Activated CD4-positive, alpha-beta T cell treated with anti-CD3 and anti-CD28 coated beads for 48 hours (primary cell): ENCODE results near the gene FZD1.

Experiments used
- DNase-seq: peaks from one replicate; pipeline ENCODE4 v3.0.0-alpha.2; 2020

The FZD1 gene

GRCh38 chr7:91264046-91264923 is at the start of gene FZD1:
FZD1 (plus strand) TSS chr7:91264433; CDS start chr7:91264881, 448 bp downstream.
- peak; percentile 87 for DNase-seq

GRCh38 chr7:91226411-91226810 is 37.8 kb upstream of the FZD1 start:
- DNase-seq: no peak

- no peak for DNase-seq
Measured at GRCh38 chr7:91228327-91228726, 35.9 kb upstream of the FZD1 start.

- DNase-seq: no peak
Measured at GRCh38 chr7:91228927-91229558, 35.2 kb upstream of the FZD1 start.

GRCh38 chr7:91230100-91230499 is 34.1 kb upstream of the FZD1 start:
- DNase-seq: no peak

GRCh38 chr7:91230503-91230902 is 33.7 kb upstream of the FZD1 start:
- DNase-seq: no peak

- DNase-seq: no peak
Measured at GRCh38 chr7:91233212-91233611, 31.0 kb upstream of the FZD1 start.

GRCh38 chr7:91235211-91235832 is 28.9 kb upstream of the FZD1 start:
- no peak for DNase-seq

GRCh38 chr7:91239171-91239604 is 25.0 kb upstream of the FZD1 start:
- DNase-seq: no peak

GRCh38 chr7:91239772-91240171 is 24.5 kb upstream of the FZD1 start:
- DNase-seq: no peak

GRCh38 chr7:91240376-91240941 is 23.8 kb upstream of the FZD1 start:
- no peak for DNase-seq

- no peak for DNase-seq
Measured at GRCh38 chr7:91242097-91242844, 22.0 kb upstream of the FZD1 start.

GRCh38 chr7:91243591-91244301 is 20.5 kb upstream of the FZD1 start:
- no peak for DNase-seq

GRCh38 chr7:91247500-91247899 is 16.7 kb upstream of the FZD1 start:
- no peak for DNase-seq

GRCh38 chr7:91248996-91249395 is 15.2 kb upstream of the FZD1 start:
- no peak for DNase-seq

- no peak for DNase-seq
Measured at GRCh38 chr7:91249506-91250233, 14.6 kb upstream of the FZD1 start.

- no peak for DNase-seq
Measured at GRCh38 chr7:91250706-91251105, 13.5 kb upstream of the FZD1 start.

- DNase-seq: no peak
Measured at GRCh38 chr7:91251877-91252276, 12.4 kb upstream of the FZD1 start.

GRCh38 chr7:91263384-91264045 is 718 bp upstream of the FZD1 start:
- no peak for DNase-seq

GRCh38 chr7:91264924-91265681 is 870 bp downstream of the FZD1 start:
- DNase-seq: peak; percentile 47
